GM23338 (cell line): ENCODE results near the gene ITPR3.

Experiments used
- EZH2 ChIP-seq: fragments of 200-600 bp; sonication (generic); IDR thresholded peaks from one replicate; pipeline ENCODE4 v1.8.0; 2017; ENCODE audit warnings: antibody characterized with exemption, mild to moderate bottlenecking, low read depth; ENCODE audit not compliant: unreplicated experiment
- POLR2AphosphoS5 ChIP-seq: IDR thresholded peaks from 2 replicates; pipeline ENCODE4 v1.6.1; 2016; ENCODE audit warnings: antibody characterized with exemption, low read depth
- TF ChIP-seq, protein P1 (sequence below), 2 experiments: fragments of 200-600 bp in 1 of 2; sonication (generic) in 1 of 2; conservative IDR thresholded peaks; 2 replicates each; pipeline versions ENCODE4 v1.5.1 to v1.6.1; 2016 to 2017; ENCODE audit warnings: antibody characterized with exemption in 2 of 2, low read depth in 2 of 2, mild to moderate bottlenecking in 2 of 2, moderate library complexity in 1 of 2

DNA sequence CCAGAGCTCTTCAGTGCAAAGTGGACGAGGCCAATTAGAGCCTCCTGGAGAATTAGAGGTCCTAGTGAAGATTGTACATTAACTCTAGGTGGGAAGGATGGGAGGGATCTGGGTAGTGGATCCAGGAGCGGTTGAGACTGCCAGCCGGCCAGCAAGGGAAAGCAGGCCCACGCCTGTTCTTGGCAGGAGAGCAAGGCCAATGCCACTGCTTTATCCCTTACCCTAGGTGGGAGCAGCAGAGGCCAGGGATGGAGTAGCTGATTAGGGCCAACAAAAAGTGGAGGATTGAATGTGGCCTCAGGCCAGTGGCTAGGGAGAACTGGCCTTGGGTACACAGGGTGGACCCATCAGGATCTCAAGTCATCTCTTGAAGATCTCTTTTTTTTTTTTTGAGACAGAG, 3.7 kb downstream of the ITPR3 start:
- TF ChIP-seq, protein P1, sequence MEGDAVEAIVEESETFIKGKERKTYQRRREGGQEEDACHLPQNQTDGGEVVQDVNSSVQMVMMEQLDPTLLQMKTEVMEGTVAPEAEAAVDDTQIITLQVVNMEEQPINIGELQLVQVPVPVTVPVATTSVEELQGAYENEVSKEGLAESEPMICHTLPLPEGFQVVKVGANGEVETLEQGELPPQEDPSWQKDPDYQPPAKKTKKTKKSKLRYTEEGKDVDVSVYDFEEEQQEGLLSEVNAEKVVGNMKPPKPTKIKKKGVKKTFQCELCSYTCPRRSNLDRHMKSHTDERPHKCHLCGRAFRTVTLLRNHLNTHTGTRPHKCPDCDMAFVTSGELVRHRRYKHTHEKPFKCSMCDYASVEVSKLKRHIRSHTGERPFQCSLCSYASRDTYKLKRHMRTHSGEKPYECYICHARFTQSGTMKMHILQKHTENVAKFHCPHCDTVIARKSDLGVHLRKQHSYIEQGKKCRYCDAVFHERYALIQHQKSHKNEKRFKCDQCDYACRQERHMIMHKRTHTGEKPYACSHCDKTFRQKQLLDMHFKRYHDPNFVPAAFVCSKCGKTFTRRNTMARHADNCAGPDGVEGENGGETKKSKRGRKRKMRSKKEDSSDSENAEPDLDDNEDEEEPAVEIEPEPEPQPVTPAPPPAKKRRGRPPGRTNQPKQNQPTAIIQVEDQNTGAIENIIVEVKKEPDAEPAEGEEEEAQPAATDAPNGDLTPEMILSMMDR (conservative IDR thresholded peaks at IDR 0.05; ENCODE audit: low read depth in 2 of 2), result no peak
- no peak for TF ChIP-seq POLR2AphosphoS5
- TF ChIP-seq EZH2, result no peak
